Neuron (in vitro differentiated cells): Measurements from ENCODE around the gene DNAH8.

ENCODE experiments used
- H2AFZ ChIP-seq: one replicate; pipeline ENCODE4 v1.6.1; 2013; ENCODE audit warnings: low read depth, mild to moderate bottlenecking, inconsistent platforms, low read length, moderate library complexity
- H3K27me3 ChIP-seq: one replicate; pipeline ENCODE4 v1.6.1; 2013; ENCODE audit warnings: low read length; ENCODE audit not compliant: insufficient read depth
- H3K36me3 ChIP-seq: one replicate; pipeline ENCODE4 v1.6.1; 2013; ENCODE audit warnings: low read length; ENCODE audit not compliant: insufficient read depth
- H3K4me1 ChIP-seq: one replicate; pipeline ENCODE4 v1.6.1; 2013; ENCODE audit warnings: low read length; ENCODE audit not compliant: insufficient read depth
- H3K4me3 ChIP-seq: 2 replicates; pipeline ENCODE4 v1.5.1; 2013; ENCODE audit warnings: mild to moderate bottlenecking, low read length, moderate library complexity
- H3K9me3 ChIP-seq: one replicate; pipeline ENCODE4 v1.6.1; 2013; ENCODE audit warnings: low read length

Gene DNAH8

DNA sequence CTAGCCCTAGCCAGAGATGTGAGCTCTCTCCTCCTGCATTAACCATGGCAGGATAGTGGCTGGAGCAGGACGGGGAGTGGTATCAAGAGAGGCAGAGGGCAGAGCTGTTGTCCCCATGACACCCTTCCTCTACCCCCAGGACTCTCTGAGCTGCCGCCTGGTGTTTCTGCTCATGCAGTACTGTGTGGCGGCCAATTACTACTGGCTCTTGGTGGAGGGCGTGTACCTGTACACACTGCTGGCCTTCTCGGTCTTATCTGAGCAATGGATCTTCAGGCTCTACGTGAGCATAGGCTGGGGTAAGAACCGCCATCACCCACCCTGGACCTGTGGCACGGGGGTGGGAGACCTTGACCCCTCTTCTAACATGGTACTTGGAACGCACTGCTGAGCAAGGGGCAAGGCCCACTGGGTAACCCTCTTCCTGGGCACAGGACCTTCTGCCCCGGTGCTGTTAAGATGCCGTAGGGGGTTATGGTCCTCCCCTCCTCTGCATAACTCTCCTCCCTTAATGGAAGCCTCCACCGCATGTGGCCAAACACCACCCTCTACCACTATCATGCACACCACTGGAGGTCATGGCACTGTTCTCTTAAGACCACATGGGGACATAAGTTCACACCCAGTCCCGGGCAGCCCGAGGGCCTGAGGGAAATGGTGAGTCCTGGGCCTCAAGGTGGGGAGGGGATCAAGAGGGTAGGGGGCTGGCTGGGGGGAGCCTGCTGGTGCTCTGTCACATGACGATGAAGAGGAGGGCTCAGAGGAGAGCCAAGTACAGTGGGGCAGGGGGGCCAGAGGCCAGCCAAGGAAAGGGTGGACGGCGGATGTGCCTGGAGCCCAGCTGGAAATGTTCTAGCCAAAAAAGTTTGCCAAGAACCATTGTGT is 358.6 kb downstream of the DNAH8 start:
- Histone ChIP-seq H3K4me3 (no peak overlapping the region), H3K27me3 (peaks cover 2% of the 10 kb centered on the region), H3K4me1 (peaks cover 5% of the 10 kb centered on the region), H2AFZ (no peak overlapping the region), H3K9me3 (no peaks in the 10 kb centered on the region), H3K36me3 (no peaks in the 10 kb centered on the region)

DNA sequence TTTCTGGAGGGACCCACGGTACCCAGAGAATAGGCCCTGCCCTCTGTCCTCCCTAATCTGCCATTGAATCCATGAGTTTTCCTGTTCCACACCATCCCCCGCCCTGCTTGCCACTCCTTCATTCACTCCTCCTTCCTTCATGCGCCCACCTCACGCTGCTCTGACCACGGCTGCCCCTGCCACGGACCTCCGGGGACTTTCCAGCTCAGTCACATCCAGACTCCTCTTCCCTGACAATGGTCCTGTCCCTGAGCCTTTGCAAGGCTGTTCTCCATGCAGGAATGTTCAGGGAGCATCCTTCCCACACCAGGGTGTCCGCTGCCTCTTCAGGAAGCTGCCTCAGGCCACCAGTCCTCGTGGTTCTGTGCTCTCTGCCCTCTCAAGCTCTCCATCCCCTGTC is 359.4 kb downstream of the DNAH8 start:
- Histone ChIP-seq H3K27me3 (peaks cover 2% of the 10 kb centered on the region), H3K36me3 (no peaks in the 10 kb centered on the region)

DNA sequence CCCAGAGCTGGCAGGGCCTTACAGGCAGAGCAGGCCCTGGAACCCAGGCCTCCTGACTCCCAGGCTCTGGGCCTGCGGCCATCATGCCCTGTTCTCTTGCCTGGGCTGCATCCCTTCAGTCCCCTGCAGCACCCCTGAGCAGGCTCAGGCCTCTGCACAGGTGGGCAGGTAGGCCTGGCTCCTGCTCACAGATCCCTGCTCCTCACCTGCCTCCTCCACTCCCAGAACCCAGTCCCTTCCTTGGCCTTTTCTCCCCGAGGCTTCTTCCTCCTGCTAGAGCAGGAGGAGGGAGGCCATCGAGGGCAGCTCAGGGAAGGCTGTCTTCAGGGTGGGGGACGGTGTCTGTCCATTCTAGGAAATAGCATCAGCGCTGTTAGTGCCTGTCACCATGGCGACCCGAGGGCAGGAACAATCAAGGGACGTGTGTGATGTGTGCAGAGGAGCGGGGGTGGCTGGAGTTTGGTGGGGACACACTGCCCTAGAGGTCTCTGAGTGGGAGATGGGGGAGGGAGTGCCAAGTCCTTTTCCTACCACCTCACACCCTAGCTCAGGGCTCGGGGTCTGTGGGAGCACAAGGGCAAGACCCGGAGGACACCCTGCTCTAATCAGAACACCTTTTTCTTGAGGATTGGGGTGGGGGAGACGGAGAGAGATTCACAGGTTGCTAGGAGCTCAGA is 360.0 kb downstream of the DNAH8 start:
- peaks cover 5% of the 10 kb centered on the region for H3K4me1 ChIP-seq
- H3K27me3 ChIP-seq: peaks cover 2% of the 10 kb centered on the region
- H3K9me3 ChIP-seq: no peaks in the 10 kb centered on the region
- H3K4me3 ChIP-seq: no peak overlapping the region
- H2AFZ ChIP-seq: no peak overlapping the region
- no peaks in the 10 kb centered on the region for H3K36me3 ChIP-seq

More for the DNA sequence above, 359.4 kb downstream of the DNAH8 start:
- Histone ChIP-seq H2AFZ (no peak overlapping the region), H3K4me3 (no peak overlapping the region), H3K9me3 (no peaks in the 10 kb centered on the region), H3K4me1 (peaks cover 5% of the 10 kb centered on the region)

DNA sequence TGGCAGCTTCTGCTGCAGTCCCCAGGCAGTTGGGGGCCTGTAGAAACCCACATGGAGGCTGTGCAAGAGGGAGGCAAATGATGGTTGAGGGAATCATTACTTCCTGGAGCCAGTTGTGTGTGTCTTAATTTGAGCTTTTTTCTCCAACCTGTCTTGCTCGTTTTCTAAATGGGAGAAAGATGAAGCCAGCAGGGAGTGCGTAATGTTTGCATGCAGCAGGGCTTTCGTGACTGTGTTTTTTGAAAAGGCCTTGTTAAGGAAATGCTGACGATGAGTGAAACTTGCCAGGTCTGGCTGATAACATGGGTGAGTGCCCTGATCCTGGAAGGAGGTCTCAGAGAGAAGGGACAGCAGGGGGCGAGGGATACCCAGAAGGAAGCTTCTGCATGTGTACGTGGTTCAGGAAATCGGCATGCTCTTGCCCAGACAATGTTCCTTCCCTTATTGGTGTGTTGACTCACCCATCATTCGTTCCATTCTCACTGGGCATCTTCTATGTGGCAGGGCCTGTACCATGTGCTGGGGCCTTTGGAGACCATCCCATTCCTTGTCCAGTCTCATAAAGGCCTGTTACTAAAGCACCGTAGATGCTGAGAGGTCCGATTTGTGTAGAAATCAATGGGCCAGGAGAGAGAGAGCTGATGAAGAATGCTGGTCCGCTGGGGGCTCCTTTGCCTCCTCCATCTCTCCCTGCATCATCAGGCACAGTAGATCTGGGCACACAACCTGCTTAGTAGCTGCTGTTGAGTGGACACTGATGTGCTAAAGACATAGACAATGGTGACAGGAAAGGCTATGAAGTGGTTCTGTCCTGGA is 360.9 kb downstream of the DNAH8 start:
- H3K36me3 ChIP-seq: no peaks in the 10 kb centered on the region
- no peak overlapping the region for H3K4me3 ChIP-seq
- no peaks in the 10 kb centered on the region for H3K9me3 ChIP-seq
- H2AFZ ChIP-seq: no peak overlapping the region
- peaks cover 5% of the 10 kb centered on the region for H3K4me1 ChIP-seq
- H3K27me3 ChIP-seq: peaks cover 2% of the 10 kb centered on the region

DNA sequence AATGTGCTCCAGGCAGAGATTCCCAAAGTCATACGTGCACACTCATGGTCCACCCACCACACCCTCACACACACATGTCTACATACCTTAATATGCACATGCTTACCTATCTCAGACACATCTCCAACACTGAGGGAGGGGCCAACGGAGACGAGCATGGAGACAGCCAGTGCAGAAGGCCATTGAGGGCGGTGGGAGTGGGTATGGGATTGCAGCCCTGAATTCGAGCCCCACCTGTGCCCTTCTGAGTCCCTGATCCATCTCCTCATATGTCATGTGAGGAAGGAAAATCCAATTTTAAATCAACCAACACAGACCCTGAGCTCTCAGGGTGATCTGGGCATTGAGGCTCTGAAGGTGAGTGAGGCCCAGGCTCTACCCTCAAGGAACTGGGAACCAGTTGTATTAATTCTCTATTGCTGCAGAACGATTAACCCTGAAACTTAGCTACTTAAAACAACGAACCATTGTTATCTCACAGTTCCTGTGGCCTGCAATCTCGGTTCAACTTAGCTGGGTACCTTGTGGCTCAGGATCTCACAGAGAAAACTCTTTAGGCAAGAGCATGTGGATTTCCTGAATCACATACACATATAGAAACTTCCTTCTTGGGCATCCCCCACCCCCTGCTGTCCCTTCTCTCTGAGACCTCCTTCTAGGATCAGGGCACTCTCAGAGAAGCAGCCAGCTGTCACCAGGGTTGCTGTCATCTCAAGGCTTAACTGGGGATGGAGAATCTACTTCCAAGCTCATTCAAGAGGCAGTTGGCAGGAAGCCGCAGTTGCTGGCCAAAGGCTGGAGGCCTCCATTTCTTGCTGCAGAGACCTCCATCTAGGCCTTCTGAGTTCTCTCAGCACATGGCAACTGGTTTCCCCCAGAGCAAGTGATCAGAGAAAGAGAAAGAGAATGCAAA is 361.8 kb downstream of the DNAH8 start:
- Histone ChIP-seq H3K9me3 (no peaks in the 10 kb centered on the region), H3K27me3 (peaks cover 2% of the 10 kb centered on the region), H3K4me1 (peaks cover 5% of the 10 kb centered on the region), H3K36me3 (no peaks in the 10 kb centered on the region), H2AFZ (no peak overlapping the region), H3K4me3 (no peak overlapping the region)

DNA sequence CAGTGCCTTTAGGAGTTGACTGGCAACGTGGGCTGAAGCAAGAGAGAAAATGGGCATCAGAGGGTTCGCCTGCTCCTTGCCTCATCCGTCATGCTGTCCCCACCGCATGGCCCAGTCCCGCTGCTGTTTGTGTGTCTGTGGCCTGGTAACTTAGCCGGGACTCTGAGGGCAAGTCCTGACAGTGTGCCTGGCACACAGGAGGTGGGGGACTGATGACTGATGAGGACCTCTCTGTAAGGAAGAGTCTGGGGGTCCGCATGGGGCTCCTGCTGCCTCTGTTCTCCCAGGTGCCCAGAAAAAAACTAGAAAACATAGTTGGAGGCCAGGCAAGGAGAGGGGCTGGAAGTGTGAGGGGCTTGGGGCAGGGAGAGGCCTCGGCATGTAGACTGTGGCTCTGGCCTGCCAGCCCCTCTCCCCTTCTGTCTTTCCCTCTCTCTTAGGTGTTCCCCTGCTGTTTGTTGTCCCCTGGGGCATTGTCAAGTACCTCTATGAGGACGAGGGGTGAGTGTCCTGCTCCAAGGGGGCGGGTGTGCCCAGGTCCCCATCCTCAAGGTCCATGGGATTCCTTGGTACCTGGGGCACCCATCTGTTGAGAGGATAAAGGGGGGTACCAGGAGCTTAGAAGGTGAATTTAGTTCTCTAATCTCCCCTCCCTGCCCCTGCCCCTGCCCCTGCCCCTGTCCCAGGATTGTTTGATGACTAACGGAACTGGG is 362.9 kb downstream of the DNAH8 start:
- Histone ChIP-seq H3K27me3 (peaks cover 12% of the 10 kb centered on the region), H3K36me3 (no peaks in the 10 kb centered on the region), H3K9me3 (no peaks in the 10 kb centered on the region), H3K4me3 (no peak overlapping the region), H2AFZ (no peak overlapping the region), H3K4me1 (peaks cover 5% of the 10 kb centered on the region)

DNA sequence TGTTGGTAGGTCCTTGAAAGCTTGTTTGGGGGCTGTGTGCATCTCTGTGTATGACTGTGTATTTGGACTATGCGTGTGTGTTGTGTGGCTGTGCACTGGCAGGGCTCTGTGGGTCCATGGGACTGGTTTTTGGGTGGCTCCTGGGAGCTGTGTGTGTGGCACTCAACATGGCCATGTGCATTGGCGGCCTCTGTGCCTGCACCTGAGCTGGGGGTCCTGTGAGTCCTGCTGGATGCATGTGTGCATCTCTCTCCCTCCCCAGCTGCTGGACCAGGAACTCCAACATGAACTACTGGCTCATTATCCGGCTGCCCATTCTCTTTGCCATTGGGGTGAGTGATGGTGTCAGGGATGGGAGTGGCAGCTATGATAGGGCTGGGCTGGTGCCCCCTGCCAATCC is 363.6 kb downstream of the DNAH8 start:
- Histone ChIP-seq H3K9me3 (no peaks in the 10 kb centered on the region), H3K36me3 (no peaks in the 10 kb centered on the region), H3K27me3 (peaks cover 14% of the 10 kb centered on the region), H3K4me3 (no peak overlapping the region), H3K4me1 (peaks cover 5% of the 10 kb centered on the region), H2AFZ (no peak overlapping the region)

DNA sequence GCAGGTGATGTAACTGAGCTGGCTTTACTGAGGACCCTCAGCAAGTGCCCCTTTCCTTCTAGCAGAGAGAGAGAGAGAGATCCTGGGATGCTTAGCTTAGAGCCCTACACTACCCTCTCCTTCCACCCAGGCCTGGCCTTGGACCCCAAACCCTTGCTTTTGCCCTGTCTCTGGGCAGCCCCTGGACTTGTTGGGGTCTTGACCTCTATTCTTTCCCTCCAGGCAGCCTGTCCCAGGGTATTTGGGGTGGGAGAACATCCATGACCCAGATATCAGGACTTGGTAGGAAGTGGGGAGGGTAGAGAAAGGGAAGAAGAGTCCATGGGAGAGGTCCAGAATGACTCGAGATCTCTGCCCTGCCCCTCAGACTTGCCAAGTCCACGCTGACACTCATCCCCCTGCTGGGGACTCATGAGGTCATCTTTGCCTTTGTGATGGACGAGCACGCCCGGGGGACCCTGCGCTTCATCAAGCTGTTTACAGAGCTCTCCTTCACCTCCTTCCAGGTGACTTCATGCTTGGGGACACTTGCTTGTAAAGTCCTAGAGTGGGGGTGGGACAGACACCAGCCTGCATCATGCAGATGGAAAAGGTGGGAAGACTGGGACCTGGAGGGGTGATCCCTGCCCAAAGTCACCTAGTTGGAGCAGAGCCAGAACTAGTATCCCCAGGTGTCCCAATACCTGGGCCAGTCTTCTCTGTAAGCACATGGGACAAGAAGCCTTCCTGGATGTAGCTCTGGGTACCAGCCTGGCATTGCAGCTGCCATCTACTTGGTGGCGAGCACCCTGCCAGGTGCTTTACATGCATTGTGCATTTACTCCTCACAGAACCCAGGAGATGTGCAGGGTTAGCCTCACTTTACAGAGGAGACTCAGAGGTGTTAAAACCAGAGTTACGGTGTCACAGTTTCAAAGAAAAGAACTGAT is 364.4 kb downstream of the DNAH8 start:
- H3K36me3 ChIP-seq: no peaks in the 10 kb centered on the region
- H3K4me3 ChIP-seq: no peak overlapping the region
- peaks cover 14% of the 10 kb centered on the region for H3K27me3 ChIP-seq
- H3K9me3 ChIP-seq: no peaks in the 10 kb centered on the region
- H2AFZ ChIP-seq: no peak overlapping the region
- peaks cover 5% of the 10 kb centered on the region for H3K4me1 ChIP-seq
